WTC11 (cell line): Measurements from ENCODE around the gene B4GALT4. TPM values are rescaled to one million over a fixed set of nuclear protein-coding genes. Genes with fewer than 3 reads are reported as not detected.

Experiments
- ATAC-seq: fragments of 200-7000 bp; cut with Tn5 transposase; 2 replicates; pipeline ENCODE4 v1.10.0; 2021; ENCODE audit warnings: mild to moderate bottlenecking, moderate library complexity
- CTCF ChIA-PET: fragments of 300-600 bp; sonication (Branson Sonifier 250); formaldehyde crosslinking; loops from one replicate; lab custom pipeline; 2021; ENCODE audit warnings: antibody characterized with exemption; lab: Charles Lee
- POLR2A ChIA-PET: fragments of 350-600 bp; sonication (Branson Sonifier 250); formaldehyde crosslinking; loops from one replicate; lab custom pipeline; 2021; ENCODE audit warnings: antibody characterized with exemption; lab: Charles Lee
- DNase-seq: peaks from one replicate; pipeline ENCODE4 v3.0.0; 2021; ENCODE audit warnings: low spot score
- H3K27ac Mint-ChIP-seq: 2 replicates; pipeline ENCODE4 v1.8.0; 2021; ENCODE audit warnings: mixed read lengths
- H3K27me3 Mint-ChIP-seq: 2 replicates; pipeline ENCODE4 v1.8.0; 2021; ENCODE audit warnings: low read depth, mild to moderate bottlenecking, moderate library complexity, mixed read lengths
- H3K36me3 Mint-ChIP-seq: 2 replicates; pipeline ENCODE4 v1.8.0; 2021; ENCODE audit warnings: mixed read lengths
- H3K4me1 Mint-ChIP-seq: 2 replicates; pipeline ENCODE4 v1.8.0; 2022; ENCODE audit warnings: mixed read lengths
- H3K4me3 Mint-ChIP-seq: 2 replicates; pipeline ENCODE4 v1.8.0; 2021; ENCODE audit warnings: mild to moderate bottlenecking, moderate library complexity, mixed read lengths
- H3K9me3 Mint-ChIP-seq: 2 replicates; pipeline ENCODE4 v1.8.0; 2021; ENCODE audit warnings: mixed read lengths
- ATF1 ChIP-seq: sonication (generic); formaldehyde crosslinking; IDR thresholded peaks from 2 replicates; pipeline ENCODE4 v1.8.1; 2023; ENCODE audit warnings: mild to moderate bottlenecking, moderate library complexity, missing genetic modification reagents
- GRHL2 ChIP-seq: fragments of 250-450 bp; sonication (Bioruptor Pico); IDR thresholded peaks from 2 replicates; pipeline ENCODE4 v1.8.0; 2022; ENCODE audit warnings: mild to moderate bottlenecking, moderate library complexity; ENCODE audit not compliant: insufficient replicate concordance, severe bottlenecking
- HMGA2 ChIP-seq: fragments of 250-450 bp; sonication (Bioruptor Pico); IDR thresholded peaks from 2 replicates; pipeline ENCODE4 v1.4.0; 2021; ENCODE audit warnings: mild to moderate bottlenecking, moderate library complexity
- IRF2 ChIP-seq: sonication (generic); formaldehyde crosslinking; IDR thresholded peaks from 2 replicates; pipeline ENCODE4 v1.8.0; 2022; ENCODE audit warnings: low read depth, missing genetic modification reagents, borderline replicate concordance
- NFE2L1 ChIP-seq: sonication (generic); formaldehyde crosslinking; IDR thresholded peaks from 2 replicates; pipeline ENCODE4 v1.8.1; 2023; ENCODE audit warnings: missing genetic modification reagents
- NFYB ChIP-seq: sonication (generic); formaldehyde crosslinking; conservative IDR thresholded peaks from 2 replicates; pipeline ENCODE4 v1.8.0; 2022; ENCODE audit warnings: low read depth, missing genetic modification reagents
- TCF7 ChIP-seq: sonication (generic); formaldehyde crosslinking; IDR thresholded peaks from 2 replicates; pipeline ENCODE4 v1.8.0; 2022; ENCODE audit warnings: mild to moderate bottlenecking, low read depth, missing genetic modification reagents, moderate library complexity
- TEAD1 ChIP-seq: sonication (generic); formaldehyde crosslinking; IDR thresholded peaks from 2 replicates; pipeline ENCODE4 v1.8.0; 2022; ENCODE audit warnings: mild to moderate bottlenecking, missing genetic modification reagents
- TEAD4 ChIP-seq: sonication (generic); formaldehyde crosslinking; IDR thresholded peaks from 2 replicates; pipeline ENCODE4 v1.8.0; 2022; ENCODE audit warnings: mild to moderate bottlenecking, missing genetic modification reagents
- ZBTB21 ChIP-seq: sonication (generic); formaldehyde crosslinking; IDR thresholded peaks from 2 replicates; pipeline ENCODE4 v1.8.1; 2023; ENCODE audit warnings: mild to moderate bottlenecking, missing genetic modification reagents, borderline replicate concordance
- total RNA-seq: library from RNA; stranded (reverse); gene quantifications from 3 replicates; pipeline ENCODE4 v1.2.3, GENCODE V29; 2021
- TF ChIP-seq, protein P1 (sequence below): fragments of 250-450 bp; sonication (Bioruptor Pico); IDR thresholded peaks from 2 replicates; pipeline ENCODE4 v1.9.0; 2021; ENCODE audit warnings: mild to moderate bottlenecking, borderline replicate concordance
- TF ChIP-seq, protein P2 (sequence below): fragments of 250-450 bp; sonication (Bioruptor Pico); IDR thresholded peaks from 2 replicates; pipeline ENCODE4 v1.9.0; 2021; ENCODE audit warnings: moderate library complexity, mild to moderate bottlenecking, inconsistent platforms, borderline replicate concordance
- TF ChIP-seq, protein P3 (sequence below): fragments of 250-450 bp; sonication (Bioruptor Pico); IDR thresholded peaks from 2 replicates; pipeline ENCODE4 v2.1.2; 2022; ENCODE audit warnings: mild to moderate bottlenecking, moderate library complexity
- TF ChIP-seq, protein P4 (sequence below): sonication (generic); formaldehyde crosslinking; IDR thresholded peaks from 2 replicates; pipeline ENCODE4 v1.8.1; 2022; ENCODE audit warnings: mild to moderate bottlenecking, missing genetic modification reagents, moderate library complexity, borderline replicate concordance
- TF ChIP-seq, protein P5 (sequence below): sonication (generic); formaldehyde crosslinking; IDR thresholded peaks from 2 replicates; pipeline ENCODE4 v1.8.1; 2023; ENCODE audit warnings: mild to moderate bottlenecking, missing genetic modification reagents, moderate library complexity
- TF ChIP-seq, protein P6 (sequence below): sonication (generic); formaldehyde crosslinking; IDR thresholded peaks from 2 replicates; pipeline ENCODE4 v1.8.0; 2022; ENCODE audit warnings: missing genetic modification reagents
- TF ChIP-seq, protein P7 (sequence below): sonication (generic); formaldehyde crosslinking; IDR thresholded peaks from 2 replicates; pipeline ENCODE4 v1.8.1; 2023; ENCODE audit warnings: mild to moderate bottlenecking, missing genetic modification reagents, moderate library complexity

B4GALT4 gene
- total RNA-seq, 1 experiment from 2014 or later = 37.7 TPM

DNA sequence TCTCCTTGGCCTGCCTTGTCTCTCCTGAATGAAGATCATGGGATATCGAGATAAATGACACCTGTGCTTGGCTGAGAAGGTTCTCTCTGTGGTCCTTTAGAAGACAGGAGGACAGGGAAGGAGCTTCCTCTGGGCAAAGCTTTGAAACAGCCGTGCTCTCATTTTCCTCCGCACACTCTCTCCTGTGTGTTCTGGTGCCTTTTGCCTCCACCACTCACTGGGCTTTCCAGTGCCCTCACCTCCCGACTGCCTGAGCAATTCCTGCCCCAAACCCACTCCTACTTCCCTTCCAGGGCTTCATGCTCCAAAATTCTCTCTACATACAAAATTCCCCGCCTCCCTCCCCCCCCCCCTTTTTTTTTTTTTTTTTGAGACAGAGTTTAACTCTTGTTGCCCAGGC, 35.0 kb downstream of the B4GALT4 start (continued):
- TF ChIP-seq, protein P1, sequence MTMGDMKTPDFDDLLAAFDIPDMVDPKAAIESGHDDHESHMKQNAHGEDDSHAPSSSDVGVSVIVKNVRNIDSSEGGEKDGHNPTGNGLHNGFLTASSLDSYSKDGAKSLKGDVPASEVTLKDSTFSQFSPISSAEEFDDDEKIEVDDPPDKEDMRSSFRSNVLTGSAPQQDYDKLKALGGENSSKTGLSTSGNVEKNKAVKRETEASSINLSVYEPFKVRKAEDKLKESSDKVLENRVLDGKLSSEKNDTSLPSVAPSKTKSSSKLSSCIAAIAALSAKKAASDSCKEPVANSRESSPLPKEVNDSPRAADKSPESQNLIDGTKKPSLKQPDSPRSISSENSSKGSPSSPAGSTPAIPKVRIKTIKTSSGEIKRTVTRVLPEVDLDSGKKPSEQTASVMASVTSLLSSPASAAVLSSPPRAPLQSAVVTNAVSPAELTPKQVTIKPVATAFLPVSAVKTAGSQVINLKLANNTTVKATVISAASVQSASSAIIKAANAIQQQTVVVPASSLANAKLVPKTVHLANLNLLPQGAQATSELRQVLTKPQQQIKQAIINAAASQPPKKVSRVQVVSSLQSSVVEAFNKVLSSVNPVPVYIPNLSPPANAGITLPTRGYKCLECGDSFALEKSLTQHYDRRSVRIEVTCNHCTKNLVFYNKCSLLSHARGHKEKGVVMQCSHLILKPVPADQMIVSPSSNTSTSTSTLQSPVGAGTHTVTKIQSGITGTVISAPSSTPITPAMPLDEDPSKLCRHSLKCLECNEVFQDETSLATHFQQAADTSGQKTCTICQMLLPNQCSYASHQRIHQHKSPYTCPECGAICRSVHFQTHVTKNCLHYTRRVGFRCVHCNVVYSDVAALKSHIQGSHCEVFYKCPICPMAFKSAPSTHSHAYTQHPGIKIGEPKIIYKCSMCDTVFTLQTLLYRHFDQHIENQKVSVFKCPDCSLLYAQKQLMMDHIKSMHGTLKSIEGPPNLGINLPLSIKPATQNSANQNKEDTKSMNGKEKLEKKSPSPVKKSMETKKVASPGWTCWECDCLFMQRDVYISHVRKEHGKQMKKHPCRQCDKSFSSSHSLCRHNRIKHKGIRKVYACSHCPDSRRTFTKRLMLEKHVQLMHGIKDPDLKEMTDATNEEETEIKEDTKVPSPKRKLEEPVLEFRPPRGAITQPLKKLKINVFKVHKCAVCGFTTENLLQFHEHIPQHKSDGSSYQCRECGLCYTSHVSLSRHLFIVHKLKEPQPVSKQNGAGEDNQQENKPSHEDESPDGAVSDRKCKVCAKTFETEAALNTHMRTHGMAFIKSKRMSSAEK (CRISPR knock-in tag) = no peak
- TF ChIP-seq ATF1 (CRISPR knock-in tag) = no peak
- no peak for TF ChIP-seq TEAD4 (CRISPR knock-in tag)
- TF ChIP-seq, protein P2, sequence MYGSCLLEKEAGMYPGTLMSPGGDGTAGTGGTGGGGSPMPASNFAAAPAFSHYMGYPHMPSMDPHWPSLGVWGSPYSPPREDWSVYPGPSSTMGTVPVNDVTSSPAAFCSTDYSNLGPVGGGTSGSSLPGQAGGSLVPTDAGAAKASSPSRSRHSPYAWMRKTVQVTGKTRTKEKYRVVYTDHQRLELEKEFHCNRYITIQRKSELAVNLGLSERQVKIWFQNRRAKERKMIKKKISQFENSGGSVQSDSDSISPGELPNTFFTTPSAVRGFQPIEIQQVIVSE (CRISPR knock-in tag) = no peak
- no peak for TF ChIP-seq TCF7 (CRISPR knock-in tag)

DNA sequence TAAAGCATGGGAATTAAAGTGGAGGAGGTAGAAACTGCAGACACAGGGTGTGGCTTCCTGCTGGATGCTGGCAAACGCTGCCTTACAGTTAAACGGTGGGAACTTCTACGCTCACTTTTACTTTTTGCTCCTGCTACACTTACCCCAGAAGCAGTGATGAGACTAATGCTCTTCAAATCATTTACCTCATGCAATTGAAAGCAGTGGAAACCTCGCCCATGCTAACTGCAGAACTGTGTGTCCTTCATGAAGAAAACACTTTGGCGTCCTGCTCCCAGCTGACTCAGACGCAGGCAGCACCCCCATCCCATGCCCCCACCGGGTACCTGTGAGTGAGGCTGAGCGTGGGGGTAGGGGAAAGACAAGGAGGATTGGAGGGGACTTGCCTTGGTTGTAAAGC, 35.5 kb downstream of the B4GALT4 start:
- Mint-ChIP-seq H3K27me3 (no peaks in the 10 kb centered on the region), H3K4me1 (peaks cover 8% of the 10 kb centered on the region), H3K36me3 (peaks cover 5% of the 10 kb centered on the region; the same call in 1 of the 2 replicates), H3K4me3 (no peak overlapping the region), H3K9me3 (peaks cover 10% of the 10 kb centered on the region), H3K27ac (peak overlapping the region; percentile 46; the same call in 1 of the 2 replicates)
- DNase-seq = no peak
- no peak for ATAC-seq
- POLR2A ChIA-PET = no interaction called here
- CTCF ChIA-PET = interaction anchor here (1.4 kb wide), 1 partner anchor 183 kb away, joined by 4 read pairs; no protein-coding TSS in a partner anchor
- TF ChIP-seq IRF2 (CRISPR knock-in tag) (no peak), NFYB (CRISPR knock-in tag) (no peak), ZBTB21 (no peak), HMGA2 (CRISPR knock-in tag) (no peak), TEAD1 (CRISPR knock-in tag) (no peak), GRHL2 (no peak), NFE2L1 (CRISPR knock-in tag) (no peak)
- TF ChIP-seq, protein P3, sequence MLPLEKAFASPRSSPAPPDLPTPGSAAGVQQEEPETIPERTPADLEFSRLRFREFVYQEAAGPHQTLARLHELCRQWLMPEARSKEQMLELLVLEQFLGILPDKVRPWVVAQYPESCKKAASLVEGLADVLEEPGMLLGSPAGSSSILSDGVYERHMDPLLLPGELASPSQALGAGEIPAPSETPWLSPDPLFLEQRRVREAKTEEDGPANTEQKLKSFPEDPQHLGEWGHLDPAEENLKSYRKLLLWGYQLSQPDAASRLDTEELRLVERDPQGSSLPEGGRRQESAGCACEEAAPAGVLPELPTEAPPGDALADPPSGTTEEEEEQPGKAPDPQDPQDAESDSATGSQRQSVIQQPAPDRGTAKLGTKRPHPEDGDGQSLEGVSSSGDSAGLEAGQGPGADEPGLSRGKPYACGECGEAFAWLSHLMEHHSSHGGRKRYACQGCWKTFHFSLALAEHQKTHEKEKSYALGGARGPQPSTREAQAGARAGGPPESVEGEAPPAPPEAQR (CRISPR knock-in tag) = no peak
- TF ChIP-seq, protein P4, sequence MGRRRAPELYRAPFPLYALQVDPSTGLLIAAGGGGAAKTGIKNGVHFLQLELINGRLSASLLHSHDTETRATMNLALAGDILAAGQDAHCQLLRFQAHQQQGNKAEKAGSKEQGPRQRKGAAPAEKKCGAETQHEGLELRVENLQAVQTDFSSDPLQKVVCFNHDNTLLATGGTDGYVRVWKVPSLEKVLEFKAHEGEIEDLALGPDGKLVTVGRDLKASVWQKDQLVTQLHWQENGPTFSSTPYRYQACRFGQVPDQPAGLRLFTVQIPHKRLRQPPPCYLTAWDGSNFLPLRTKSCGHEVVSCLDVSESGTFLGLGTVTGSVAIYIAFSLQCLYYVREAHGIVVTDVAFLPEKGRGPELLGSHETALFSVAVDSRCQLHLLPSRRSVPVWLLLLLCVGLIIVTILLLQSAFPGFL (CRISPR knock-in tag) = no peak
- TF ChIP-seq, protein P5, sequence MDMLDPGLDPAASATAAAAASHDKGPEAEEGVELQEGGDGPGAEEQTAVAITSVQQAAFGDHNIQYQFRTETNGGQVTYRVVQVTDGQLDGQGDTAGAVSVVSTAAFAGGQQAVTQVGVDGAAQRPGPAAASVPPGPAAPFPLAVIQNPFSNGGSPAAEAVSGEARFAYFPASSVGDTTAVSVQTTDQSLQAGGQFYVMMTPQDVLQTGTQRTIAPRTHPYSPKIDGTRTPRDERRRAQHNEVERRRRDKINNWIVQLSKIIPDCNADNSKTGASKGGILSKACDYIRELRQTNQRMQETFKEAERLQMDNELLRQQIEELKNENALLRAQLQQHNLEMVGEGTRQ (CRISPR knock-in tag) = no peak
- TF ChIP-seq, protein P6, sequence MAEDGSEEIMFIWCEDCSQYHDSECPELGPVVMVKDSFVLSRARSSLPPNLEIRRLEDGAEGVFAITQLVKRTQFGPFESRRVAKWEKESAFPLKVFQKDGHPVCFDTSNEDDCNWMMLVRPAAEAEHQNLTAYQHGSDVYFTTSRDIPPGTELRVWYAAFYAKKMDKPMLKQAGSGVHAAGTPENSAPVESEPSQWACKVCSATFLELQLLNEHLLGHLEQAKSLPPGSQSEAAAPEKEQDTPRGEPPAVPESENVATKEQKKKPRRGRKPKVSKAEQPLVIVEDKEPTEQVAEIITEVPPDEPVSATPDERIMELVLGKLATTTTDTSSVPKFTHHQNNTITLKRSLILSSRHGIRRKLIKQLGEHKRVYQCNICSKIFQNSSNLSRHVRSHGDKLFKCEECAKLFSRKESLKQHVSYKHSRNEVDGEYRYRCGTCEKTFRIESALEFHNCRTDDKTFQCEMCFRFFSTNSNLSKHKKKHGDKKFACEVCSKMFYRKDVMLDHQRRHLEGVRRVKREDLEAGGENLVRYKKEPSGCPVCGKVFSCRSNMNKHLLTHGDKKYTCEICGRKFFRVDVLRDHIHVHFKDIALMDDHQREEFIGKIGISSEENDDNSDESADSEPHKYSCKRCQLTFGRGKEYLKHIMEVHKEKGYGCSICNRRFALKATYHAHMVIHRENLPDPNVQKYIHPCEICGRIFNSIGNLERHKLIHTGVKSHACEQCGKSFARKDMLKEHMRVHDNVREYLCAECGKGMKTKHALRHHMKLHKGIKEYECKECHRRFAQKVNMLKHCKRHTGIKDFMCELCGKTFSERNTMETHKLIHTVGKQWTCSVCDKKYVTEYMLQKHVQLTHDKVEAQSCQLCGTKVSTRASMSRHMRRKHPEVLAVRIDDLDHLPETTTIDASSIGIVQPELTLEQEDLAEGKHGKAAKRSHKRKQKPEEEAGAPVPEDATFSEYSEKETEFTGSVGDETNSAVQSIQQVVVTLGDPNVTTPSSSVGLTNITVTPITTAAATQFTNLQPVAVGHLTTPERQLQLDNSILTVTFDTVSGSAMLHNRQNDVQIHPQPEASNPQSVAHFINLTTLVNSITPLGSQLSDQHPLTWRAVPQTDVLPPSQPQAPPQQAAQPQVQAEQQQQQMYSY (CRISPR knock-in tag) = no peak
- TF ChIP-seq, protein P7, sequence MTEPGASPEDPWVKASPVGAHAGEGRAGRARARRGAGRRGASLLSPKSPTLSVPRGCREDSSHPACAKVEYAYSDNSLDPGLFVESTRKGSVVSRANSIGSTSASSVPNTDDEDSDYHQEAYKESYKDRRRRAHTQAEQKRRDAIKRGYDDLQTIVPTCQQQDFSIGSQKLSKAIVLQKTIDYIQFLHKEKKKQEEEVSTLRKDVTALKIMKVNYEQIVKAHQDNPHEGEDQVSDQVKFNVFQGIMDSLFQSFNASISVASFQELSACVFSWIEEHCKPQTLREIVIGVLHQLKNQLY = no peak
- TF ChIP-seq, protein P2 (CRISPR knock-in tag) = no peak
